A673 (cell line): ENCODE results near the gene CBX7. TPM values are rescaled to one million over a fixed set of nuclear protein-coding genes. Genes with fewer than 3 reads are reported as not detected.
A peak's percentile ranks its signal among the peaks of the same experiment; 100 is the strongest.

Source experiments
- Bru-seq: library from RNA; stranded (reverse); fragments of 400-500 nt; gene quantifications from one replicate; lab custom pipeline; 2021; lab: Mats Ljungman, UMichigan
- BruChase-seq, 2 experiments: library from RNA; stranded (reverse); fragments of 400-500 nt; gene quantifications; one replicate each; lab custom pipeline; 2021; lab: Mats Ljungman, UMichigan
- BruUV-seq: library from RNA; stranded (reverse); fragments of 400-500 nt; replicated peaks from 2 replicates; lab custom pipeline; 2021; lab: Mats Ljungman, UMichigan
- CTCF ChIA-PET: fragments of 300-600 bp; sonication (Branson Sonifier 250); formaldehyde crosslinking; loops from one replicate; lab custom pipeline; 2022; ENCODE audit warnings: antibody characterized with exemption; lab: Charles Lee
- POLR2A ChIA-PET: fragments of 300-600 bp; sonication (Branson Sonifier 250); formaldehyde crosslinking; loops from one replicate; lab custom pipeline; 2022; ENCODE audit warnings: antibody characterized with exemption; ENCODE audit not compliant: low non-redundant PET; lab: Charles Lee
- DNase-seq: peaks from one replicate; pipeline ENCODE4 v3.0.0-alpha.2; 2015; ENCODE audit warnings: low spot score
- H3K27ac ChIP-seq: fragments of 200-600 bp; sonication (generic); 2 replicates; pipeline ENCODE4 v1.5.1; 2016; ENCODE audit warnings: mixed run types, low read depth, mild to moderate bottlenecking, mixed read lengths, antibody characterized with exemption, low read length; ENCODE audit not compliant: poor library complexity, severe bottlenecking
- H3K27me3 ChIP-seq: fragments of 200-600 bp; sonication (generic); replicated peaks from 2 replicates; pipeline ENCODE4 v1.6.1; 2017; ENCODE audit warnings: mixed run types, low read depth, mild to moderate bottlenecking, mixed read lengths, antibody characterized with exemption, low read length; ENCODE audit not compliant: insufficient read depth, poor library complexity
- H3K36me3 ChIP-seq: fragments of 200-600 bp; sonication (generic); 2 replicates; pipeline ENCODE4 v1.6.1; 2016; ENCODE audit warnings: mixed run types, mild to moderate bottlenecking, mixed read lengths, antibody characterized with exemption, low read length; ENCODE audit not compliant: insufficient read depth, poor library complexity, severe bottlenecking
- H3K4me1 ChIP-seq: fragments of 200-600 bp; sonication (generic); 2 replicates; pipeline ENCODE4 v1.6.1; 2017; ENCODE audit warnings: mixed run types, mild to moderate bottlenecking, mixed read lengths, antibody characterized with exemption, low read length; ENCODE audit not compliant: insufficient read depth, poor library complexity, severe bottlenecking
- H3K4me3 ChIP-seq: fragments of 200-600 bp; sonication (generic); 2 replicates; pipeline ENCODE4 v1.5.1; 2016; ENCODE audit warnings: low read depth, mixed run types, mild to moderate bottlenecking, mixed read lengths, low read length; ENCODE audit not compliant: poor library complexity, severe bottlenecking
- H3K9me3 ChIP-seq: fragments of 200-600 bp; sonication (generic); 2 replicates; pipeline ENCODE4 v1.6.1; 2016; ENCODE audit warnings: mixed run types, low read depth, mild to moderate bottlenecking, mixed read lengths, antibody characterized with exemption, low read length; ENCODE audit not compliant: poor library complexity, severe bottlenecking
- EZH2 ChIP-seq: fragments of 200-600 bp; sonication (generic); IDR thresholded peaks from 2 replicates; pipeline ENCODE4 v1.6.1; 2017; ENCODE audit warnings: borderline replicate concordance, low read depth, mild to moderate bottlenecking, mixed read lengths, antibody characterized with exemption, low read length; ENCODE audit not compliant: poor library complexity, severe bottlenecking
- intact Hi-C: fragments of 100-400 bp; cut with micrococcal nuclease; formaldehyde crosslinking; loops from one replicate; pipeline ENCODE4 v1.10.0; 2022; ENCODE audit not compliant: unreplicated experiment
- long read RNA-seq: library from polyadenylated mRNA; stranded (forward); transcript quantifications from one replicate; pipeline ENCODE4 v2.0.0, GENCODE V29; 2022
- total RNA-seq: library from RNA; stranded (reverse); gene quantifications from 2 replicates; pipeline ENCODE4 v1.2.3, GENCODE V29; 2021
- TF ChIP-seq, protein P1 (sequence below): fragments of 300-800, 200-600 bp; sonication (generic); conservative IDR thresholded peaks from 2 replicates; pipeline ENCODE4 v1.5.1; 2017; ENCODE audit warnings: low read depth, mild to moderate bottlenecking, antibody characterized with exemption, low read length, moderate library complexity, mixed read lengths

The CBX7 gene
- 2.8 and 3.8 TPM in 2 replicates for total RNA-seq
- Bru-seq, nascent RNA, result percentile 41 among the genes with signal in this experiment
- percentile 49 among the genes with signal in this experiment for BruChase-seq, experiment 1, labeled RNA remaining after a 2-hour chase
- percentile 38 among the genes with signal in this experiment for BruChase-seq, experiment 2, labeled RNA remaining after a 6-hour chase
- long read RNA-seq, partial matches to known transcripts, result 0 of 3 reads
- long read RNA-seq, other reads (novel, unspliced or antisense), result 2 of 3 reads

DNA sequence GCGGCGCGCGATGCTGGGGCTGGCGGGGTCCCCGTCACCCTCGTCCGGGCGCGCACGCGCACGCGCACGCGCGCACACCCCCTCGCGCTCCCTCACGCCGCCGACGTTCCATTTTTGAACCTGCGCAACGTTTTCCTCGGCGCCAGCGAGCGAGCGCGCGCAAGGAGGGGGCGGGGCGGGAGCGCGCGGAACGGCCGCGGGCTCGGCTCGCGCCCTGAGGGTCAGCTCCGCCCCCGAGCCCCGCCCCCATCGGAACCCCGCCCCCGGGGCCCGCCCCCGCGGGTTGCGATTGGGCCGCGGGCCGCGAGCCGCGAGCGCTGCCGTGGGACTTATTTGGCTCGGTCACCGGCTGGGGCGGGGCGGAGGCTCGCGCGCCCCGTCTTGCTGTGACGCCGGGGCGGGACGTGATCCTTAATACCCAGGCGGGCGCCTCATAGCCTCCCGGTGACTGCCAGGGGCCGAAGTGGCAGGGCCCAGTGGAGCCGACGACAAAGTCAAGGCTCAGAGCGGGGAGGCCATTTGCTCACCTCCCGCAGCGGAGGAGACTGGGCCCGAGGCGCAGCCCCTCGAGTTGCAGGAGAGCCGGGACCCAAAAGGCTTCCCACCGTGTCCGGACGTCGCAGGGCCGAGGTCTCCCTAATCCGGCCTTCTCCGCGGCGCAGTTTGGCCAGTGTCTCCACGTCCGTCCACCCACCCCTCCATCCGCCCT, at the start of gene CBX7:
CBX7 (minus strand) TSS at position 170 of the 709 bp plus-strand sequence. CDS start 236 bp downstream, outside the sequence.
- intact Hi-C loops, result no loop called here
- Histone ChIP-seq H3K9me3 (no peaks in the 10 kb centered on the region), H3K4me3 (peak within 1 kb of the TSS; percentile 54), H3K27me3 (peaks cover 25% of the 10 kb centered on the region), H3K36me3 (no peaks in the 10 kb centered on the region), H3K27ac (peak within 1 kb of the TSS; percentile 7), H3K4me1 (peaks cover 22% of the 10 kb centered on the region)
- CTCF ChIA-PET, result no interaction called here
- DNase-seq, result peak; percentile 89
- POLR2A ChIA-PET, result interaction anchor here (0.5 to 1.0 kb wide), 2 partner anchors 167 to 1784 kb away, joined by 4 to 5 read pairs; partner anchors contain the start of gene RPL3
- BruUV-seq, result no TSS peak
- no peak for TF ChIP-seq EZH2
- TF ChIP-seq, protein P1, sequence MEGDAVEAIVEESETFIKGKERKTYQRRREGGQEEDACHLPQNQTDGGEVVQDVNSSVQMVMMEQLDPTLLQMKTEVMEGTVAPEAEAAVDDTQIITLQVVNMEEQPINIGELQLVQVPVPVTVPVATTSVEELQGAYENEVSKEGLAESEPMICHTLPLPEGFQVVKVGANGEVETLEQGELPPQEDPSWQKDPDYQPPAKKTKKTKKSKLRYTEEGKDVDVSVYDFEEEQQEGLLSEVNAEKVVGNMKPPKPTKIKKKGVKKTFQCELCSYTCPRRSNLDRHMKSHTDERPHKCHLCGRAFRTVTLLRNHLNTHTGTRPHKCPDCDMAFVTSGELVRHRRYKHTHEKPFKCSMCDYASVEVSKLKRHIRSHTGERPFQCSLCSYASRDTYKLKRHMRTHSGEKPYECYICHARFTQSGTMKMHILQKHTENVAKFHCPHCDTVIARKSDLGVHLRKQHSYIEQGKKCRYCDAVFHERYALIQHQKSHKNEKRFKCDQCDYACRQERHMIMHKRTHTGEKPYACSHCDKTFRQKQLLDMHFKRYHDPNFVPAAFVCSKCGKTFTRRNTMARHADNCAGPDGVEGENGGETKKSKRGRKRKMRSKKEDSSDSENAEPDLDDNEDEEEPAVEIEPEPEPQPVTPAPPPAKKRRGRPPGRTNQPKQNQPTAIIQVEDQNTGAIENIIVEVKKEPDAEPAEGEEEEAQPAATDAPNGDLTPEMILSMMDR, result no peak

DNA sequence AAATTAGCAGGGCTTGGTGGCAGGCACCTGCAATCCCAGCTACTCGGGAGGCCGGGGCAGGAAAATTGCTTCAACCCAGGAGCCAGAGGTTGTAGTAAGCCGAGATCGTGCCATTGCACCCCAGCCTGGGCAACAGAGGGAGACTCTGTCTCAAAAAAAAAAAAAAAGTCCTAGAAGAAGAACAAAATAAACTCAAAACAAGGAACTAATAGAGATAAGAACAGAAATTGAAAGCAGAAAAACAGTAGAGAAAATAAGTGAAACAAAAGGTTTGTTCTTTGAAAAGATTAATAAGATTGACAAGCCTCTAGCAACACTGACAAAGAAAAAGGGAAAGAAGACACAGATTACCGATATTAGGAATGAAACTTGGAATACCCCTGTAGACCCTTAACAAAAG, 45.1 kb upstream of the CBX7 start:
- intact Hi-C loops, result no loop called here
- TF ChIP-seq, protein P1, result no peak
- TF ChIP-seq EZH2, result no peak
- DNase-seq, result no peak
- no peak overlapping the region for H3K27ac ChIP-seq
- ChIA-PET CTCF (no interaction called here), POLR2A (no interaction called here)
- no peaks in the 10 kb centered on the region for H3K36me3 ChIP-seq
- H3K4me1 ChIP-seq, result no peaks in the 10 kb centered on the region
- no TSS peak for BruUV-seq
- H3K27me3 ChIP-seq, result no peaks in the 10 kb centered on the region
- no peak overlapping the region for H3K4me3 ChIP-seq
- peaks cover 14% of the 10 kb centered on the region for H3K9me3 ChIP-seq

DNA sequence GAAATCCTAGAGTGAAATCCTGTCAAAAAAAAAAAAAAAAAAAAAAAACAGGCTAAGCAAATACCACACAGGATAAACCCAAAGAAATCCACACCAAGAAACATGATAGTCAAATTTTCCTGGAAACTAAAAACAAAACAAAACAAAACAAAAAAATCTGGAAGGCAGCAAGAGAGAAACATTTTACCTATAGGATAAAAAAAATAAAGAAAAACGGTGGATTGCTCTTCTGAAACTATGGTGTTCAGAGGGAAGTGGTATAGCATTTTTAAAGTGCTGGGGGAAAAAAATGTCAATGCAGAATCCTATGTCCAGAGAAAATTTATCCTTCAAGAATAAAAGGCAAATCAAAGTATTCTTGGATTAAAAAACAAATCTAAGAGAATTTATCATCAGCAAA, 41.6 kb upstream of the CBX7 start:
- Histone ChIP-seq H3K27ac (no peak overlapping the region), H3K27me3 (no peaks in the 10 kb centered on the region), H3K4me1 (no peaks in the 10 kb centered on the region), H3K9me3 (peaks cover 14% of the 10 kb centered on the region), H3K4me3 (no peak overlapping the region), H3K36me3 (no peaks in the 10 kb centered on the region)
- TF ChIP-seq, protein P1, result no peak
- no peak for TF ChIP-seq EZH2
- BruUV-seq, result no TSS peak
- ChIA-PET CTCF (no interaction called here), POLR2A (no interaction called here)
- intact Hi-C loops, result no loop called here
- DNase-seq, result no peak
